Hepatocyte (in vitro differentiated cells): ENCODE results near the gene CRACDL. TPM values are rescaled to one million over a fixed set of nuclear protein-coding genes. Genes with fewer than 3 reads are reported as not detected.

Experiments
- DNase-seq: peaks from one replicate; pipeline ENCODE4 v3.0.0-alpha.2; 2016; ENCODE audit warnings: low spot score
- H2AFZ ChIP-seq: fragments of 200-600 bp; sonication (generic); 2 replicates; pipeline ENCODE4 v1.6.0; 2016; ENCODE audit warnings: antibody characterized with exemption, mild to moderate bottlenecking
- H3K27ac ChIP-seq: fragments of 200-600 bp; sonication (generic); 2 replicates; pipeline ENCODE4 v1.5.1; 2016; ENCODE audit warnings: mild to moderate bottlenecking
- H3K27me3 ChIP-seq: fragments of 200-600 bp; sonication (generic); 2 replicates; pipeline ENCODE4 v1.6.1; 2016
- H3K36me3 ChIP-seq: fragments of 200-600 bp; sonication (generic); replicated peaks from 2 replicates; pipeline ENCODE4 v1.5.1; 2016; ENCODE audit warnings: low read depth; ENCODE audit not compliant: insufficient read depth
- H3K4me1 ChIP-seq: fragments of 200-600 bp; sonication (generic); 2 replicates; pipeline ENCODE4 v1.5.1; 2016; ENCODE audit warnings: mild to moderate bottlenecking, moderate library complexity; ENCODE audit not compliant: insufficient read depth
- H3K4me2 ChIP-seq: fragments of 200-600 bp; sonication (generic); 2 replicates; pipeline ENCODE4 v1.6.0; 2016
- H3K4me3 ChIP-seq: fragments of 200-600 bp; sonication (generic); 2 replicates; pipeline ENCODE4 v1.5.1; 2016; ENCODE audit warnings: mild to moderate bottlenecking
- H3K79me2 ChIP-seq: fragments of 200-600 bp; sonication (generic); 2 replicates; pipeline ENCODE4 v1.6.0; 2017; ENCODE audit warnings: mild to moderate bottlenecking
- H3K9me2 ChIP-seq: fragments of 200-600 bp; sonication (generic); replicated peaks from 2 replicates; pipeline ENCODE4 v1.6.0; 2017; ENCODE audit warnings: mild to moderate bottlenecking; ENCODE audit not compliant: insufficient read depth
- H3K9me3 ChIP-seq: fragments of 200-600 bp; sonication (generic); 2 replicates; pipeline ENCODE4 v1.5.1; 2016; ENCODE audit warnings: low read depth, mild to moderate bottlenecking
- H4K20me1 ChIP-seq: fragments of 200-600 bp; sonication (generic); 2 replicates; pipeline ENCODE4 v1.6.0; 2016; ENCODE audit warnings: mild to moderate bottlenecking; ENCODE audit not compliant: insufficient read depth, poor library complexity, severe bottlenecking
- CTCF ChIP-seq: fragments of 200-600 bp; sonication (generic); IDR thresholded peaks from 2 replicates; pipeline ENCODE4 v1.5.1; 2016; ENCODE audit warnings: antibody characterized with exemption, mild to moderate bottlenecking; ENCODE audit not compliant: poor library complexity
- EZH2 ChIP-seq: fragments of 200-600 bp; sonication (generic); IDR thresholded peaks from 2 replicates; pipeline ENCODE4 v1.6.1; 2016; ENCODE audit warnings: antibody characterized with exemption, mild to moderate bottlenecking, borderline replicate concordance
- EZH2phosphoT487 ChIP-seq: fragments of 200-600 bp; sonication (generic); IDR thresholded peaks from one replicate; pipeline ENCODE4 v1.6.1; 2018; ENCODE audit warnings: antibody characterized with exemption, mild to moderate bottlenecking, low read depth, moderate library complexity; ENCODE audit not compliant: unreplicated experiment, severe bottlenecking
- WGBS: methylation state at CpG from one replicate; pipeline ENCODE4 v1.1.6; 2016; ENCODE audit warnings: low lambda C conversion rate; ENCODE audit errors: missing lambda C conversion rate; 5-methylcytosine and 5-hydroxymethylcytosine counted together
- polyA plus RNA-seq: library from polyadenylated mRNA; unstranded; fragments of >200 nt; fragmentation: Nextera tagmentation; extraction: Ambion mirVana; gene quantifications from 2 replicates; pipeline ENCODE4 v1.2.1, GENCODE V29; 2016
- total RNA-seq: library from RNA; depleted of rRNA; stranded (reverse); fragments of >200 nt; gene quantifications from 2 replicates; pipeline ENCODE4 v1.2.3, GENCODE V29; 2014

Gene CRACDL
- total and polyA plus RNA-seq, 2 experiments from 2014 or later: 0.47 to 1.4 TPM

DNA sequence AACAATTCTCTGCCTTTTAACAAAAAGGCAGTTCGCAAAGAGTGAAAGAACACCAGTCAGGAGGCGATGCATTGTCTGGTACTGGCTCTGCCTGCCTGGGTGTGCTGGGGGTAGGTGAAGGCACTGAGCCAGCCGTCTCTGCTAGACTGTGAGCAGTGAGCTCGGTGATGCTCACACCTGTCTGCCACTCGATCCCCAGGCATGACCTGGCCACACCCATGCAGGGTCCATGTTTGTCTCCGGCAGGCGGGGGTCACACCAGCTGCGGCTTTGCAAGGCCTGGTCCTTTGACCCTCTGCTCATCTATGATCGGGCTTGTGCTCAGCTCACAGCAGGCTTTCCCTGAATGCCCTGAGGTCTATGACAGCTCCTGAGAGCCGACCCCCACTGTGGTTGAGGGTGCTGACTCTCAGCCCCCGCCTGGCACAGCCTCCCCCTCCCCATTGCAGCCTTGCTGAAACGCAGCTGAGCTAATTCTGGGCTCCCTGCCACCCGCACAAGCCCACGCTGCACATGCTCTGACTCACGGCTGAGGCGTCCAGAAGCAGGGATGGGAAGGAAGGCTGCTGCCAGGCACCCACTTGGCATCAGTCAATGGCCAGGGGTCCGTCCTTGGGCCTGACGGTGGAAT lies 23.7 kb downstream of the CRACDL start:
- Histone ChIP-seq H3K4me1 (peaks cover 25% of the 10 kb centered on the region), H3K27me3 (no peaks in the 10 kb centered on the region), H3K27ac (no peak overlapping the region), H3K4me2 (no peak overlapping the region), H3K9me2 (no peaks in the 10 kb centered on the region), H3K9me3 (no peaks in the 10 kb centered on the region), H2AFZ (no peak overlapping the region), H4K20me1 (no peaks in the 10 kb centered on the region), H3K36me3 (no peaks in the 10 kb centered on the region), H3K4me3 (no peak overlapping the region), H3K79me2 (no peaks in the 10 kb centered on the region)
- TF ChIP-seq EZH2phosphoT487: no peak
- TF ChIP-seq CTCF: no peak
- TF ChIP-seq EZH2: no peak
- 72% methylated on average over 18 of the region's 18 CpGs for WGBS
- DNase-seq: peak; percentile 62

DNA sequence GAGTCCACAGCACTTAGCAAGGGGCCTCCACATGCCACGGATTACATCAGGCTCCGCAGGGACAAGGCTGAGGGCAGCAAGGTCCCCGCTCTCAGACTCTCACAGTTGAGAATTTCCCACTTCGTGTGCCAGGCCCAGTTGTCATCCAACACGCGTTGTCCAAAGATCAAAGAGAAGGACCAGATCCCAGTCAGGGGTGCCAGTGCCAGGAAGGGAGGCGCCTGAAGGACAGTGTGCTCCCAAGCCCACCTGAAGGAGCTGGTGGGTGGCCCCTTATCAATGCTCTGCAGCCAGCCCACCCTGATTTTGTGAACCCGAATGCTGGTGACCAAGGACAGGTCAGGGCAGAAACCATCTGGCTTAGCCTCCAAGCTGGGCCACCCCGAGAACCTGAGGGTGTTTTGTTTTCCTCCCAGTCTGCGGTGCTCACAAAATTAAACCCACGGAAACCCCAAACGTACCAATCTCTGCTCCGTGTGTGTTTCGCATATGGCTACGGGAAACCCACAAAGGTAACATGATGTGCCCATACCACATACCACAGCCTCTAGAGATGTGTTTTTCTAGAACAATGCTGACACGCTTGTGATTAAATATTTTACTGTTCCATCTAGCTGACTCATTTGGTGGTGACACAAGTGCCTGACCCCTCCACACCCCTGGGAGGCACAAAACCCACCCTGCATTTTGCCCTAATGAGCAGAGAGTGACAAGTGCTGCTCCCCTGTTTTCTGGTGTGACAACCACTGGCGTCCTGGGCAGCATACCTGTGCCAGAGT lies 24.5 kb downstream of the CRACDL start:
- H3K4me1 ChIP-seq: peaks cover 25% of the 10 kb centered on the region
- no peaks in the 10 kb centered on the region for H3K27me3 ChIP-seq
- H3K27ac ChIP-seq: no peak overlapping the region
- H2AFZ ChIP-seq: no peak overlapping the region
- DNase-seq: peak; percentile 31
- no peak for TF ChIP-seq CTCF
- no peak for TF ChIP-seq EZH2phosphoT487
- TF ChIP-seq EZH2: no peak
- no peaks in the 10 kb centered on the region for H3K9me3 ChIP-seq
- no peak overlapping the region for H3K4me2 ChIP-seq
- H3K79me2 ChIP-seq: no peaks in the 10 kb centered on the region
- H3K9me2 ChIP-seq: no peaks in the 10 kb centered on the region
- H4K20me1 ChIP-seq: no peaks in the 10 kb centered on the region
- H3K4me3 ChIP-seq: no peak overlapping the region
- no peaks in the 10 kb centered on the region for H3K36me3 ChIP-seq
- WGBS: 82% methylated on average over 17 of the region's 17 CpGs

DNA sequence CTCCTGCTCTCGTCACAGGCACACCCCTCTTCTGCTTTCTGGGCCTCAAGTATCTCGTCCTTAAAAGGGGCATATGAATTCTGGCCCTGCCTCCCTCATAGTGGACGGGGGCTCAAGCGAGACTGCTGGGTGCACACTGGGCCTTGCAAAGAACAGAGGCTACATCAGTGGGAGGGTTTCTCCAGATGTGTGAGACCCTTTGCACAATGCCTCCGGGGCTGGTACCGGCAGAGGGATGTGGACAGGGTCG lies 25.0 kb downstream of the CRACDL start:
- Histone ChIP-seq H3K9me3 (no peaks in the 10 kb centered on the region), H3K4me2 (no peak overlapping the region), H3K27ac (no peak overlapping the region), H4K20me1 (no peaks in the 10 kb centered on the region), H3K9me2 (no peaks in the 10 kb centered on the region), H2AFZ (no peak overlapping the region), H3K27me3 (no peaks in the 10 kb centered on the region), H3K36me3 (no peaks in the 10 kb centered on the region), H3K4me3 (no peak overlapping the region), H3K79me2 (no peaks in the 10 kb centered on the region), H3K4me1 (peaks cover 25% of the 10 kb centered on the region)
- no peak for TF ChIP-seq EZH2
- TF ChIP-seq EZH2phosphoT487: no peak
- no peak for TF ChIP-seq CTCF
- DNase-seq: no peak
- 84% methylated on average over 7 of the region's 7 CpGs for WGBS
